ENCODE results near the gene GLIS1.

GLIS1 gene

GRCh38 chr1:53517109-53517508, 221.9 kb downstream of the GLIS1 start:
- Histone ChIP-seq H3K4me3 (no peak overlapping the region), H3K27ac (no peak overlapping the region)
- TF ChIP-seq CTCF (IDR thresholded peaks at IDR 0.05) = no peak
- DNase-seq (ENCODE audit: low spot score) = no peak

- Histone ChIP-seq H3K4me3 (no peak overlapping the region), H3K27ac (no peak overlapping the region)
- no peak for TF ChIP-seq CTCF (IDR thresholded peaks at IDR 0.05)
- DNase-seq (ENCODE audit: low spot score) = no peak
These were observed 222.8 kb downstream of the GLIS1 start for GRCh38 chr1:53516181-53516580.

- no peak for DNase-seq (ENCODE audit: low spot score)
- Histone ChIP-seq H3K4me3 (no peak overlapping the region), H3K27ac (no peak overlapping the region)
- no peak for TF ChIP-seq CTCF (IDR thresholded peaks at IDR 0.05)
These were observed 224.5 kb downstream of the GLIS1 start for GRCh38 chr1:53514436-53514835.

GRCh38 chr1:53513846-53514245, 225.1 kb downstream of the GLIS1 start:
- no peak overlapping the region for H3K4me3 ChIP-seq
- TF ChIP-seq CTCF (IDR thresholded peaks at IDR 0.05) = no peak
- no peak overlapping the region for H3K27ac ChIP-seq
- DNase-seq (ENCODE audit: low spot score) = no peak

GRCh38 chr1:53512807-53513755, 225.9 kb downstream of the GLIS1 start:
- peak overlapping the region in 1 of 2 donors; percentile 8 for H3K27ac ChIP-seq
- DNase-seq (ENCODE audit: low spot score) = no peak
- H3K4me3 ChIP-seq = no peak overlapping the region
- TF ChIP-seq CTCF (IDR thresholded peaks at IDR 0.05) = no peak

- Histone ChIP-seq H3K4me3 (no peak overlapping the region), H3K27ac (peak overlapping the region in 1 of 2 donors; percentile 35)
- DNase-seq (ENCODE audit: low spot score) = no peak
- TF ChIP-seq CTCF (IDR thresholded peaks at IDR 0.05) = no peak
These were observed 226.8 kb downstream of the GLIS1 start for GRCh38 chr1:53511933-53512806.

Data from coronary artery (tissue), 2 donors.